ENCODE measurements around the gene PHKG1.

- TF ChIP-seq EZH2 (IDR thresholded peaks at IDR 0.05; ENCODE audit: borderline replicate concordance, low read length), result no peak
- no peak for TF ChIP-seq CTCF (IDR thresholded peaks at IDR 0.05; ENCODE audit: low read length)
These were observed 30.4 kb downstream of the PHKG1 start for GRCh38 chr7:56062382-56062781.
